ENCODE results near the gene GFI1. TPM values are rescaled to one million over a fixed set of nuclear protein-coding genes. Genes with fewer than 3 reads are reported as not detected.

The GFI1 gene
- total and polyA plus RNA-seq, 2 of the 8 experiments (the other 6 are each of a cell fraction or from before 2014, with no cell fraction given): 0.08 to 0.17 TPM

- H4K91ac ChIP-seq (replicated peaks; ENCODE audit: insufficient read length, low read length): no peak overlapping the region
- no peak overlapping the region for H2BK120ac ChIP-seq (replicated peaks; ENCODE audit: low read depth, low read length)
- no peak overlapping the region for H2BK12ac ChIP-seq (ENCODE audit: low read depth, low read length)
- no peak overlapping the region for H3K4ac ChIP-seq (replicated peaks; ENCODE audit: insufficient read length, low read depth, low read length)
- no peaks in the 10 kb centered on the region for H3K79me2 ChIP-seq (ENCODE audit: control insufficient read depth in 1 of 2, insufficient read depth in 2 of 2, low read length in 2 of 2)
- no peak for FAIRE-seq
- H3K23ac ChIP-seq (ENCODE audit: insufficient read length): no peak overlapping the region
- no peak overlapping the region for H3K4me3 ChIP-seq (ENCODE audit: extremely low read depth in 1 of 4, insufficient read depth in 2 of 4, low read depth in 3 of 4, low read length in 4 of 4)
- no peak overlapping the region for H2BK15ac ChIP-seq (ENCODE audit: low read length)
- H2AFZ ChIP-seq (ENCODE audit: low read length): no peak overlapping the region
- no peaks in the 10 kb centered on the region for H3K9me3 ChIP-seq (ENCODE audit: insufficient read depth in 2 of 2, low read depth in 1 of 2, low read length in 1 of 2)
- H4K8ac ChIP-seq (ENCODE audit: extremely low read depth, insufficient read depth, low read length): no peak overlapping the region
- peaks cover 0 to 3% (median 0%) of the 10 kb centered on the region in 4 experiments; a peak in 2 of 7 replicates for H3K4me1 ChIP-seq (replicated peaks in 1 of 4; ENCODE audit: control insufficient read depth in 3 of 4, insufficient read depth in 4 of 4, low read length in 3 of 4)
- no peak overlapping the region for H3K18ac ChIP-seq (ENCODE audit: extremely low read depth, low read length)
- H4K5ac ChIP-seq (ENCODE audit: insufficient read length, low read depth, low read length): no peak overlapping the region
- no peak overlapping the region for H3K27ac ChIP-seq (ENCODE audit: low read depth, low read length)
- H4K20me1 ChIP-seq (replicated peaks in 1 of 2; ENCODE audit: control insufficient read depth in 1 of 2, insufficient read depth in 2 of 2, low read length in 2 of 2): no peaks in the 10 kb centered on the region
- no peaks in the 10 kb centered on the region for H3K23me2 ChIP-seq (ENCODE audit: low read depth, low read length)
- WGBS, 2 experiments (ENCODE audit: extremely low coverage in 1 of 2, insufficient coverage in 1 of 2, insufficient read length in 1 of 2, insufficient replicate concordance in 2 of 2, low coverage in 1 of 2, low lambda C conversion rate in 2 of 2, missing lambda C conversion rate in 1 of 2): 92% methylated on average over 1 of the region's 1 CpG; no CpG with 5 or more reads in 1 of the 2 experiments
- DNase-seq (ENCODE audit: low read depth in 1 of 2, low spot score in 2 of 2): no peak
- no peak overlapping the region for H3K56ac ChIP-seq (replicated peaks; ENCODE audit: insufficient read length, low read depth, low read length)
- no peak overlapping the region for H3K9ac ChIP-seq (replicated peaks in 1 of 4; ENCODE audit: extremely low read depth in 1 of 4, low read depth in 3 of 4, low read length in 3 of 4)
- no peaks in the 10 kb centered on the region for H3K27me3 ChIP-seq (replicated peaks in 1 of 4; ENCODE audit: control insufficient read depth in 3 of 4, extremely low read depth in 1 of 4, insufficient read depth in 3 of 4, low read length in 3 of 4)
- CTCF ChIA-PET (ENCODE audit: partially characterized antibody): interaction anchor here (0.8 kb wide), 1 partner anchor 16 kb away, joined by 3 read pairs; no protein-coding TSS in a partner anchor
- H2BK5ac ChIP-seq (ENCODE audit: low read depth, low read length): no peak overlapping the region
- no peaks in the 10 kb centered on the region for H3K79me1 ChIP-seq (ENCODE audit: low read depth, low read length)
- H2BK20ac ChIP-seq (ENCODE audit: low read length): no peak overlapping the region
- no peaks in the 10 kb centered on the region for H3K36me3 ChIP-seq (ENCODE audit: control insufficient read depth in 2 of 4, insufficient read depth in 4 of 4, low read length in 3 of 4)
- no peak overlapping the region for H3K14ac ChIP-seq (ENCODE audit: insufficient read length)
- no peak overlapping the region for H3K4me2 ChIP-seq (ENCODE audit: insufficient read depth in 1 of 2, low read depth in 2 of 2, low read length in 2 of 2)
- POLR2A ChIA-PET (ENCODE audit: partially characterized antibody): no interaction called here
- no peak overlapping the region for H2AK5ac ChIP-seq (ENCODE audit: low read depth, low read length)
- no peak for TF ChIP-seq CTBP2 (IDR thresholded peaks at IDR 0.05; ENCODE audit: borderline replicate concordance, insufficient read depth, insufficient read length, low read length)
- TF ChIP-seq EZH2 (IDR thresholded peaks at IDR 0.05; ENCODE audit: low read depth, low read length, severe bottlenecking): no peak
- TF ChIP-seq TEAD4 (IDR thresholded peaks at IDR 0.05; ENCODE audit: low read depth, low read length): no peak
- TF ChIP-seq SIN3A (conservative IDR thresholded peaks at IDR 0.05 in 1 of 2, IDR thresholded peaks at IDR 0.05 in 1 of 2; ENCODE audit: low read depth in 1 of 2, low read length in 2 of 2): no peak
- TF ChIP-seq YY1 (IDR thresholded peaks at IDR 0.05; ENCODE audit: low read depth, low read length): no peak
- TF ChIP-seq KDM1A (IDR thresholded peaks at IDR 0.05; ENCODE audit: borderline replicate concordance, low read length): no peak
- no peak for TF ChIP-seq NRF1 (IDR thresholded peaks at IDR 0.05; ENCODE audit: low read depth, low read length)
- no peak for TF ChIP-seq SUZ12 (IDR thresholded peaks at IDR 0.05; ENCODE audit: low read length)
- TF ChIP-seq TAF7 (optimal IDR thresholded peaks at IDR 0.05; ENCODE audit: borderline replicate concordance, low read depth, low read length): no peak
- no peak for TF ChIP-seq JUND (IDR thresholded peaks at IDR 0.05; ENCODE audit: low read length)
- no peak for TF ChIP-seq JUN (IDR thresholded peaks at IDR 0.05; ENCODE audit: low read depth, low read length)
- no peak for TF ChIP-seq RNF2 (IDR thresholded peaks at IDR 0.05; ENCODE audit: borderline replicate concordance, low read depth, low read length, missing control alignments, poor library complexity, severe bottlenecking)
- no peak for TF ChIP-seq MAFK (IDR thresholded peaks at IDR 0.05; ENCODE audit: low read depth, low read length)
- TF ChIP-seq HDAC6 (IDR thresholded peaks at IDR 0.05; ENCODE audit: low read depth, low read length): no peak
These were observed 56.7 kb downstream of the GFI1 start for GRCh38 chr1:92430030-92430429.

Data from H1 (cell line).